ENCODE data around the gene TBC1D21. TPM values are rescaled to one million over a fixed set of nuclear protein-coding genes. Genes with fewer than 3 reads are reported as not detected.

The TBC1D21 gene
- total and polyA plus RNA-seq, 9 donors = not detected

DNA sequence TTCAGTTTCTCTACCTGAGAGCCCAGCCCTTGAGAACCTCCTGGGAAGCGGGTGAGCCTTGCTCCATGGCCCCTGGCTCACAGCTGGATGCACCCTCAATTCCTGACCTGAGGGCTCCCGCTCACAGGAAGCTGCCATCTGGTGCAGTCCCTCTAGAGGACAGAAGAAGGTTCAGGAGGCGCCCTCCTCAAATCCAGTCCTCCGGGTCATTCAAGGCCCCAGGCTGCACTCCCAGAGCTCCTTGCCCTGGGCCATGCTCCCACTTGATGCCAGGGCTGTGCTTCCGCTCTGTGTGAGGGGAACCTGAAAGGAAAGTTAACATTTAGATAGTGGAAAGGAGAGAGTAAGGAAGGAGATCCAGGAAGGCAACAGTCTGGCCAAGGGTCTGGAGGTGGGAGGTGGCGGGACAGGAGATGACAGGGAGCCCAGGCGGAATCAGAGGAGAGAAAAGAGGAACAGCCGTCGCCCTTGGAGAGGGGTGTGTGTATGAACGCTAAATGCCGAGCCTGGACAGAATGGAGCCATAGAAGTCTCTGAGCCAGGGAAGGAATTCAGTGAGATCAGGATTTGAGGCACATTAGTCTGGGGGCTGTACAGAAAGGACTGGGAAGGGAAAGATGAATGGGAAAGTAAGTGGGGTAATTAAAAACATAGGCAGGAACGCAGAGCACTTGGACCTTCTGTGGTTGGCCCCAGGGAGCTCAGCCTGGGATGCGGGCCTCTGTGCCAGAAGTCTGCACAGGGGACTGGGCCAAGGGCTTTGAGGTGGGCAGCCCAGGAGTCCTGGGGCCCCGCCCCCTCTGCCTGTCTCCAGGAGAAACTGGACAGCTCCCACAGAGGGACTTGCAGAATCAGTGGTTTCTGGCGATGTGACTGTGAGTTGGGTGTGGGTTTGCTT lies 26.1 kb downstream of the TBC1D21 start:
- H3K27me3 ChIP-seq (ENCODE audit: control insufficient read depth, insufficient read depth, low read length) = peaks cover 2% of the 10 kb centered on the region
- 42% methylated on average over 12 of the region's 15 CpGs for WGBS (ENCODE audit: insufficient coverage)
- no peak overlapping the region for H3K27ac ChIP-seq (ENCODE audit: low read length)
- DNase-seq = peak; percentile 21
- no peaks in the 10 kb centered on the region for H3K9me3 ChIP-seq (replicated peaks; ENCODE audit: control insufficient read depth, low read depth, low read length)
- H3K4me3 ChIP-seq (ENCODE audit: low read length) = no peak overlapping the region
- peaks cover 7% of the 10 kb centered on the region for H3K4me1 ChIP-seq (ENCODE audit: control insufficient read depth, insufficient read depth, low read length)
- H3K36me3 ChIP-seq (ENCODE audit: control insufficient read depth, insufficient read depth, low read length) = no peaks in the 10 kb centered on the region

DNA sequence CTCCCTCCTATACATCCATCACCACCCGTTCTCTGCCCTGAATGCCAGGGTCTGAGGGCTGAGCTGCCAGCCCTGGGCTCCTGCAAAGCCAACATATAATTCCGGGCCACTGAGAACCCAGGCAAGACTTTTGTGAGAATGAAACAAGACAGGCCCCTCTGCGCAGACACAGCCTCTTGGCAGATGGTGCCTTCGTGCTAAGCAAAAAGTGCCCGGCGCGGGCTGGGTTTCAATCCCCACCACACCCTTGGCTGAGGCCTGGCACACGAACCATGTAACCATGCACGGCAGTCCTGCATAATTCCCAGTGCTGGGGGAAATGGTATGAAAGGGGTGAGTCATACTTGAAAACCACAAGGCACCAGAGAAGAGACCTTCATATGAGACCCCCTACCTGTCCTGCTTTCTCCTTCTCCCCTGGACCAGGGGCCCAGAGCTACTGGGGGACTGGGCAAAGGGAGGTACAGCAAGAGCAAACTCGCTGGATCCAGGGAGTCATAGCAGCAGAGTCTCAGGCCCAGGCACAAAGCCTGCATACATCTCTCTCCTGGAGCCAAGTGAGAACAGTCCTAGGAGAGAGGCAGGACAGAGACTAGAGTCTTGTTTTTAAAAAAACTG lies 26.8 kb downstream of the TBC1D21 start:
- peaks cover 2% of the 10 kb centered on the region for H3K27me3 ChIP-seq (ENCODE audit: control insufficient read depth, insufficient read depth, low read length)
- no peaks in the 10 kb centered on the region for H3K36me3 ChIP-seq (ENCODE audit: control insufficient read depth, insufficient read depth, low read length)
- DNase-seq = no peak
- WGBS (ENCODE audit: insufficient coverage) = 66% methylated on average over 4 of the region's 10 CpGs
- peaks cover 7% of the 10 kb centered on the region for H3K4me1 ChIP-seq (ENCODE audit: control insufficient read depth, insufficient read depth, low read length)
- H3K9me3 ChIP-seq (replicated peaks; ENCODE audit: control insufficient read depth, low read depth, low read length) = no peaks in the 10 kb centered on the region
- no peak overlapping the region for H3K4me3 ChIP-seq (ENCODE audit: low read length)
- H3K27ac ChIP-seq (ENCODE audit: low read length) = no peak overlapping the region

DNA sequence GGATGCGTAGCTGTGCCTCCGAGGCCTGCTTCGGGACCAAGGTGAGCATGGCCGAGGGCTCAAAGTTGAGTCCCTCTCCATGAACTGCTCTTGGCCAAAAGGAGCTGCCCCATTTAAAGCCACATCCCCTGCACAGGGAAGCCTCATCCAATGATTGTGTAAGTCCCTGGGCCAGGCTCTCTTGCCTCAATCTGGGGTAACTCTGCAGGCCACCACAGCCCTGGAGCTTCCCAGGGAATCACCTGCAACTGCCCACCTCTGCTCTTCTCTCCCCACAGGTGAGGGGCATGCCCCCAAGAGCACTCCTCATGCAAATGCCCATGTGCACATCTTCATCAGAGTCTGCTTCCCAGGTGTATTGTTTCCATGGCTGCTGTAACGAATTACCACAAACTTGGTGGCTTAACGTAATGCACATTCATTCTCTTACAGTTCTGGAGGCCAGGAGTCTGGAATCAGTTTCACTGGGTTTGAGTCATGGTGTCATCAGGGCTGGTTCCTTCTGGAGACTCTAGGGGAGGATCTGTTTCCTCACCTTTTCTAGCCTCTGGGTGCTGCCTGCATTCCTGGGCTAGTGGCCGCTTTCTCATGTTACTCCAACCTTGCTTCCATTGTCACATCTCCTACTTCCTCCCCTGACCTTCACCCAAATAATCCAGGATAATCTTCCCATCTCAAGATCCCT lies 27.9 kb downstream of the TBC1D21 start:
- no peaks in the 10 kb centered on the region for H3K9me3 ChIP-seq (replicated peaks; ENCODE audit: control insufficient read depth, low read depth, low read length)
- H3K27me3 ChIP-seq (ENCODE audit: control insufficient read depth, insufficient read depth, low read length) = peaks cover 2% of the 10 kb centered on the region
- no peak overlapping the region for H3K4me3 ChIP-seq (ENCODE audit: low read length)
- 93% methylated on average over 7 of the region's 7 CpGs for WGBS (ENCODE audit: insufficient coverage)
- H3K36me3 ChIP-seq (ENCODE audit: control insufficient read depth, insufficient read depth, low read length) = no peaks in the 10 kb centered on the region
- no peak overlapping the region for H3K27ac ChIP-seq (ENCODE audit: low read length)
- no peak for DNase-seq
- peaks cover 7% of the 10 kb centered on the region for H3K4me1 ChIP-seq (ENCODE audit: control insufficient read depth, insufficient read depth, low read length)

DNA sequence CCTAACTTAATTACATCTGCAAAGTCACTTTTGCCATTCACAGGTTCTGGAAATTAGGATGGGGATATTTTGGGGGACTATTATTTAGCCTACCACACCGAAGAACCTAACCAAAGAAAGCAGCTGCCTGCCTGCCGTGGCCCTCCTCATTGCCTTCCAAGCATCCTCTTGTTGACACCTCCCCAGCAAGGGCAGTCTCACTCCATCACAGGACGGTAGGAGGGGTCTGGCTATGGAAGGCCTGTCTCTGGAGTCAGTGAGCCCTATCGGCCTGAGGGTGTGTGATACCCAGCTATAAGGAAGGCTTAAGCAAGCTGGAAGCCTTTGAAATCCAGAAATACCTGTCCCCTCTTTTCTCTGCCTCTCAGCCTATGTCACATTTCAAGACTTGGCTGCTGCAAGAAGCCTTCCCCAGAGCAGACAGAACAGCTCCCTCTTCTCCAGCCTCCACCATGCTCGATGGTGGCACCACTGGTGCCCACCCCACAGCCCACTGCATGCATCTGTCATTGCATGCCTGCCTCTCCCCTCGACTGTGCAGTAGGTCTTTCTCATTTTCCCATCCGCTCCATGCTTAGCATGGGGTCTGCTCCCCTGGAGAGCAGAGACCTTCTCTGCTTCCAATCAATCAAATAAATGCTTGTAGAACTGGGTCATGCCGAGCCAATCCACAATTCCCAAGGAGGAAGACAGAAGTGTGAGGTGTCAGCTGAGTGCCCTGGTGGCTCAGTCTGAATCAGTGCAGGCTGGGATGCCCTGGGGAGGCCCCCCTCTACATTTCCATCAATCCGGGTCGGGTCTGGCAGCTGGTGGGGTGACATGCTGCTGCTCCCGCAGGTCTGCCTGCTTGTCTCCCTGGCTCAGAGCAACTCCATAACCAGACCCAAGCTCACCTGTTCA lies 29.0 kb downstream of the TBC1D21 start:
- no peaks in the 10 kb centered on the region for H3K9me3 ChIP-seq (replicated peaks; ENCODE audit: control insufficient read depth, low read depth, low read length)
- WGBS (ENCODE audit: insufficient coverage) = 52% methylated on average over 7 of the region's 11 CpGs
- H3K27me3 ChIP-seq (ENCODE audit: control insufficient read depth, insufficient read depth, low read length) = peaks cover 2% of the 10 kb centered on the region
- H3K4me1 ChIP-seq (ENCODE audit: control insufficient read depth, insufficient read depth, low read length) = peaks cover 11% of the 10 kb centered on the region
- H3K27ac ChIP-seq (ENCODE audit: low read length) = no peak overlapping the region
- no peak for DNase-seq
- H3K36me3 ChIP-seq (ENCODE audit: control insufficient read depth, insufficient read depth, low read length) = no peaks in the 10 kb centered on the region
- H3K4me3 ChIP-seq (ENCODE audit: low read length) = no peak overlapping the region

DNA sequence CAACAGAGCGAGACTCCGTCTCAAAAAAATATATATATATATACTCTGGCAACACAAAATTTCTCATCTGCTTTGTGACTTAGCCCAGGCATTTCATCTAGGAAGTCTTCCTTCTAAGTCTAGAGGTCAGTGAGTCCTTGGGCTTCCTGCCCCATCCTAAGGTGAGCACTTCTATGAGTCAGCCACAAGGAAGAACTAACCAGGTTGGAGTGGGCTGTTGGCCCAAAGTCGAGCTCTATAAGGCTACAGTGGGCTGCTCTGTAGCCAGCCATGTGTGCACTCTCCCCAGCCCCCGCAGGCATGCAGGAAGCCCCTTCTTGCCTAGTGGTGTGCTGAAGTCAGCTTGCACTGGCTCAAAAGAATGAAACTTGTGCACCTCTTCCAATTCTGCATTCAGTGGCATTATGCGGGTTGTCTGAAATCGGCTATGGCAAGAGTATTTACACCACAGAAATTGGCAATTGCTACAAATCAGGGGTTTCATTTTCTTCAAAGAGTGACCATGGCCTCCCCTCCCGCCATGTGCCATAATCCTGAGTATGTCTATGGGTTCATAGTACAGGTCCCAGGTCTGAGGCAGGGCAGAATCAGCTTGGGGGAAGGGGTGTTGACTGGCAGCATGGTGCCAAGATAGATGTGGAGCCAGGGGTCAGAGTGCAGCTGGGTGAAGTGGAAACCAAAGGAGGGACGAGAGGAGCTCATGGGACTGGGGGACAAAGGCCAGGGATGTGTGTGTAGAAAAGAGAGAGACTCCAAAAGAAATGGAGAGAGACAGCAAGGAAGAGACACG lies 30.9 kb downstream of the TBC1D21 start:
- Histone ChIP-seq H3K4me3 (ENCODE audit: low read length) (no peak overlapping the region), H3K36me3 (ENCODE audit: control insufficient read depth, insufficient read depth, low read length) (no peaks in the 10 kb centered on the region), H3K27ac (ENCODE audit: low read length) (no peak overlapping the region), H3K4me1 (ENCODE audit: control insufficient read depth, insufficient read depth, low read length) (peaks cover 11% of the 10 kb centered on the region), H3K27me3 (ENCODE audit: control insufficient read depth, insufficient read depth, low read length) (peaks cover 2% of the 10 kb centered on the region), H3K9me3 (replicated peaks; ENCODE audit: control insufficient read depth, low read depth, low read length) (no peaks in the 10 kb centered on the region)
- WGBS (ENCODE audit: insufficient coverage) = 85% methylated on average over 5 of the region's 9 CpGs
- no peak for DNase-seq

DNA sequence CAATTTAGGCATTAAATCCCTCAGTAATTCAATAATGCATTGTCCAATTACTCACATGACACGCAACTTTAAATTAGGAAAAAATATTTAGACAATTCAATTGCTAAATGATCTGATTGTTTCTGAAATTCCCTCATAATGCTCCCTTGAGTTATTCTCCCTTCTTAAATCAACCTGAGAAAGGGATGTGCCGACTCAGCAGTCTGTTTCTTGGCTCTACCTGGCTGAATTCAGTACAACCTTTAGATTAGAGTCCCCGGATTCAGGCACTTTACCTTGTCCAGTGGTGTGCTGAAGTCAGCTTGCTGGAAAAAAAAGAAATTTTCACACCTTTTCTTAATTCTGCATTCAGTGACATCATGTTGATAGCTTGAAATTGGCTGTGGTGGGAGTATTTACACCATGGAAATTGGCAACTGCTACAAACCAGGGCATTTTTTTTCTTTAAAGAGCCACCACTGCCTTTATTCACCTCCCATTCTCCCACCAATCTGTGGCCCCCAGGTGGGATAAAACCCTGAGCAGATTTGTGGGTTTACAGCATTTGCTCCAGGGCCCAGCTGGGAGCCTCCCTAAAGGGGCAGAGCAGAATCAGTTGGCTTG lies 32.0 kb downstream of the TBC1D21 start:
- Histone ChIP-seq H3K4me3 (ENCODE audit: low read length) (no peak overlapping the region), H3K9me3 (replicated peaks; ENCODE audit: control insufficient read depth, low read depth, low read length) (no peaks in the 10 kb centered on the region), H3K27ac (ENCODE audit: low read length) (no peak overlapping the region), H3K36me3 (ENCODE audit: control insufficient read depth, insufficient read depth, low read length) (no peaks in the 10 kb centered on the region), H3K4me1 (ENCODE audit: control insufficient read depth, insufficient read depth, low read length) (peaks cover 4% of the 10 kb centered on the region), H3K27me3 (ENCODE audit: control insufficient read depth, insufficient read depth, low read length) (peaks cover 2% of the 10 kb centered on the region)
- no CpG with 5 or more reads among the region's 3 CpGs for WGBS (ENCODE audit: insufficient coverage)
- no peak for DNase-seq

DNA sequence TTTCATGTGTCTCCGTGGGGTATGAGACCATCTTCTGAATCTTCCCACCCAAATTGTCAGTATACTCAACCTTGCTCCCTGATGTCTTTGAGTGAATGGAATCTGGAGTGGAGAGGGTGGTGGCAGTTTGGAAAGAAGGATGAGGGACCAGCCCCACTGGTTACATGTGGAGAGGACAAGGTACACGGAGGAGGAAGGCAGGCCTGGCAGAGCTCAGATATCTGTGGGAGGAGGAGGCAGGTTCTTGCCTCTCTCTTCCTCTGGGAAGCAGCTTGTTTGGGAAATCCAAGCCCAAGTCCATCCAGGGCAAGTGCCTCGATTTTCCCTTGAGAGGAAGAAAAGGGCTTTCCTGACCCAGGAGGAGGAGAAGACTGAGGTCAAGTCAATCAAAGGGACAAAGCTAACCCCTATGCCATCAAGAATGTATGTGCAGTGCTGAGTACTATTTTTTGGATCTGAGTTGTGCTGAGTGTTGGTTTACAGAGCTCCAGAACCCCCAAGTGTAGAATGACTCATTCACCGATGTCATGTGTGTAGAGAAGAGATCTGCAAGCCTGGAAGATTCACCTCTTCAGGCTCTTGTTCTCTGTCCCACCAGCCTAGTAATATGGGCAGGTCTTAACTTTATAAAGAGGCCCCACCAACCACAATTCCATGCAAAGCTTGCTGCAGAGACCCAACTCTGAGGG lies 33.1 kb downstream of the TBC1D21 start:
- WGBS (ENCODE audit: insufficient coverage) = 57% methylated on average over 1 of the region's 4 CpGs
- H3K4me3 ChIP-seq (ENCODE audit: low read length) = no peak overlapping the region
- H3K27me3 ChIP-seq (ENCODE audit: control insufficient read depth, insufficient read depth, low read length) = no peaks in the 10 kb centered on the region
- H3K36me3 ChIP-seq (ENCODE audit: control insufficient read depth, insufficient read depth, low read length) = no peaks in the 10 kb centered on the region
- H3K27ac ChIP-seq (ENCODE audit: low read length) = no peak overlapping the region
- DNase-seq = no peak
- no peaks in the 10 kb centered on the region for H3K9me3 ChIP-seq (replicated peaks; ENCODE audit: control insufficient read depth, low read depth, low read length)
- H3K4me1 ChIP-seq (ENCODE audit: control insufficient read depth, insufficient read depth, low read length) = peaks cover 4% of the 10 kb centered on the region

DNA sequence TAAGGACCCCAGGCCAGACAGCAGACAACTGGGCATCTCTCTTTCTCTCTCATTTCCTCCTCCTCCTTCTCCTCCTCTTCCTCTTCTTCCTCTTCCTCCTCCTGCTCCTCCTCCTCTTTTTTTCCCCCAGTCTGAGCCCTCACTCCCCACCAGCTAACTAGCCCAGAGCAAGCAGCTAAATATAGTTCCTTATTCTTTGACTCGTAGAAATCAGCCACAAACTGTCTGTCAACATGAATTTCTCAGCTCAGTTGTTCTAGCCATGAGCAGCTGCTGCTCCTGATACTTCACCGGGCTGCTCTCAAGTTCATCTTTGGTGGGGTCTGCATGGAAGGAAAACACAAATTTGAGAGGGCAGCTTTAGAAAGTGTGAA lies 33.7 kb downstream of the TBC1D21 start:
- WGBS (ENCODE audit: insufficient coverage) = 56% methylated on average over 2 of the region's 2 CpGs
- Histone ChIP-seq H3K36me3 (ENCODE audit: control insufficient read depth, insufficient read depth, low read length) (no peaks in the 10 kb centered on the region), H3K27me3 (ENCODE audit: control insufficient read depth, insufficient read depth, low read length) (no peaks in the 10 kb centered on the region), H3K4me1 (ENCODE audit: control insufficient read depth, insufficient read depth, low read length) (peaks cover 4% of the 10 kb centered on the region), H3K27ac (ENCODE audit: low read length) (no peak overlapping the region), H3K4me3 (ENCODE audit: low read length) (no peak overlapping the region), H3K9me3 (replicated peaks; ENCODE audit: control insufficient read depth, low read depth, low read length) (no peaks in the 10 kb centered on the region)
- DNase-seq = no peak
